Chondrocyte (in vitro differentiated cells): ENCODE measurements around the gene SLC5A11. TPM values are rescaled to one million over a fixed set of nuclear protein-coding genes. Genes with fewer than 3 reads are reported as not detected.

Experiments
- DNase-seq: peaks from one replicate; pipeline ENCODE4 v3.0.0; 2021; ENCODE audit warnings: mixed read lengths, low spot score
- H3K27ac Mint-ChIP-seq: one replicate; pipeline ENCODE4 v1.8.0; 2021; ENCODE audit warnings: mild to moderate bottlenecking, moderate library complexity, mixed read lengths; ENCODE audit not compliant: unreplicated experiment
- H3K27me3 Mint-ChIP-seq: 2 replicates; pipeline ENCODE4 v1.8.0; 2021; ENCODE audit warnings: low read depth, mixed read lengths
- H3K36me3 Mint-ChIP-seq: 2 replicates; pipeline ENCODE4 v1.8.0; 2021; ENCODE audit warnings: low read depth, mixed read lengths
- H3K4me1 Mint-ChIP-seq: 2 replicates; pipeline ENCODE4 v1.8.0; 2021; ENCODE audit warnings: low read depth, mild to moderate bottlenecking, mixed read lengths
- H3K4me3 Mint-ChIP-seq: one replicate; pipeline ENCODE4 v1.8.0; 2021; ENCODE audit warnings: mild to moderate bottlenecking, moderate library complexity, mixed read lengths; ENCODE audit not compliant: unreplicated experiment
- H3K9me3 Mint-ChIP-seq: 2 replicates; pipeline ENCODE4 v1.8.0; 2021; ENCODE audit warnings: low read depth, mixed read lengths
- CTCF ChIP-seq: fragments of 200-600 bp; sonication (generic); IDR thresholded peaks from 2 replicates; pipeline ENCODE4 v1.5.0; 2021; ENCODE audit warnings: antibody characterized with exemption, mild to moderate bottlenecking, moderate library complexity
- total RNA-seq: library from RNA; stranded (reverse); gene quantifications from 3 replicates; pipeline ENCODE4 v1.2.1, GENCODE V29; 2021

Gene SLC5A11
- total RNA-seq, 1 donor from 2014 or later = not detected

- no peak for TF ChIP-seq CTCF
- no peaks in the 10 kb centered on the region for H3K4me1 Mint-ChIP-seq
- H3K4me3 Mint-ChIP-seq = no peak overlapping the region
- no peak for DNase-seq
- H3K27me3 Mint-ChIP-seq = no peaks in the 10 kb centered on the region
- no peak overlapping the region for H3K27ac Mint-ChIP-seq
- H3K36me3 Mint-ChIP-seq = peaks cover 31% of the 10 kb centered on the region
- no peaks in the 10 kb centered on the region for H3K9me3 Mint-ChIP-seq
Measured at GRCh38 chr16:24917891-24918290, 72.1 kb downstream of the SLC5A11 start.

- no peak overlapping the region for H3K4me3 Mint-ChIP-seq
- no peaks in the 10 kb centered on the region for H3K4me1 Mint-ChIP-seq
- no peaks in the 10 kb centered on the region for H3K9me3 Mint-ChIP-seq
- H3K27me3 Mint-ChIP-seq = no peaks in the 10 kb centered on the region
- H3K27ac Mint-ChIP-seq = no peak overlapping the region
- peaks cover 31% of the 10 kb centered on the region for H3K36me3 Mint-ChIP-seq
- no peak for TF ChIP-seq CTCF
- DNase-seq = no peak
Measured at GRCh38 chr16:24918641-24919040, 72.9 kb downstream of the SLC5A11 start.

GRCh38 chr16:24919536-24919935, 73.8 kb downstream of the SLC5A11 start:
- H3K9me3 Mint-ChIP-seq = no peaks in the 10 kb centered on the region
- TF ChIP-seq CTCF = no peak
- H3K27ac Mint-ChIP-seq = no peak overlapping the region
- H3K27me3 Mint-ChIP-seq = no peaks in the 10 kb centered on the region
- H3K36me3 Mint-ChIP-seq = peaks cover 31% of the 10 kb centered on the region
- no peaks in the 10 kb centered on the region for H3K4me1 Mint-ChIP-seq
- no peak for DNase-seq
- H3K4me3 Mint-ChIP-seq = no peak overlapping the region

DNA sequence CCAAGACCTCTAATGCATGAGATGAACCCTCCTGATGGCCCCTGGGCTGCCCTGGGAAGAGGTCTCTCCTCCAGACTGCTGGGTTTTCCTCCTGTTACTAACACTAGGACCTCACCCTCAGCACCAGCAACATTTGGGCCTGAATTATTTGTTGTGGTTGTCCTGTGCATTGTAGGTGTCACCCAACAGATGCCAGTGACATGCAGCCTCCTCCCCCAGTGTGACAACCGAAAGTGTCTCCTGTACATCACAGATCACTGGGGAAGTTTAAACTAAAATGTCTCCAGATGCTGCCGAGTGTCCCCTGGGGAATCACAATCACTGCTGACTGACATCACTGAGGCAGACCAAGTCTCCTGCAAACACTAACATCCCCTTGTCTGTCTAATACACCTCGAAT, 74.8 kb downstream of the SLC5A11 start:
- Mint-ChIP-seq H3K4me3 (no peak overlapping the region), H3K36me3 (peaks cover 28% of the 10 kb centered on the region), H3K4me1 (no peaks in the 10 kb centered on the region), H3K27me3 (no peaks in the 10 kb centered on the region), H3K27ac (no peak overlapping the region), H3K9me3 (no peaks in the 10 kb centered on the region)
- TF ChIP-seq CTCF = no peak
- DNase-seq = no peak

DNA sequence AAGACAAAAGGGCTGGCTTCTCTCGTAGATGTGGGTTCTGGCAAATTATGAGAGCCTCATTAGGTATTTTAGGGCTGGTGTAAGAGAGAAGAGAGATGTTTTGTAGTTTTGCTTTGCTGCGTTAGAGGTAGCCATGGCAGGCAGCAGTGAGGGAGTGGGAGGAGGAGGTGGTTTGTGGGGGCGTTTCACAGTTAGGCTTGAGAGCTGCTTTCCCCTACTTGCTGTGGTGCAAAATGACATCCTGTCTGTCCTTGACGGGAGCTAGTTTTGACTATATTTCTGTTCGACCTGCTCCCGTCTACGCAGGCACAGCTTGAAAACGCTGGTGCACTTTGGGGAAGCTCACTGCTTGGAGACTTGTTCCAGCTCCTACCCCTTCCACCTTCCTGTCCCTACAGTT, 75.5 kb downstream of the SLC5A11 start:
- no peak for TF ChIP-seq CTCF
- DNase-seq = no peak
- Mint-ChIP-seq H3K27ac (no peak overlapping the region), H3K9me3 (no peaks in the 10 kb centered on the region), H3K27me3 (no peaks in the 10 kb centered on the region), H3K4me1 (no peaks in the 10 kb centered on the region), H3K36me3 (peaks cover 25% of the 10 kb centered on the region), H3K4me3 (no peak overlapping the region)
